Large intestine (tissue), 3 donors: Measurements from ENCODE around the gene DIAPH2. TPM values are rescaled to one million over a fixed set of nuclear protein-coding genes. Genes with fewer than 3 reads are reported as not detected.

Source experiments
- DNase-seq, 2 donors: peaks; one replicate each; pipeline versions ENCODE4 v3.0.0 to v3.0.0-alpha.2; 2013
- H3K27ac ChIP-seq: one replicate; pipeline ENCODE4 v1.5.1; 2013; ENCODE audit warnings: low read length
- H3K27me3 ChIP-seq: 2 replicates; pipeline ENCODE4 v1.6.1; 2013; ENCODE audit warnings: low read length; ENCODE audit not compliant: control insufficient read depth, insufficient read depth
- H3K36me3 ChIP-seq: 2 replicates; pipeline ENCODE4 v1.6.1; 2013; ENCODE audit warnings: low read length; ENCODE audit not compliant: control insufficient read depth, insufficient read depth
- H3K4me1 ChIP-seq: one replicate; pipeline ENCODE4 v1.6.1; 2013; ENCODE audit warnings: low read length; ENCODE audit not compliant: control insufficient read depth, insufficient read depth
- H3K4me3 ChIP-seq: one replicate; pipeline ENCODE4 v1.5.1; 2013; ENCODE audit warnings: low read length
- H3K9me3 ChIP-seq: one replicate; pipeline ENCODE4 v1.6.1; 2013; ENCODE audit warnings: mild to moderate bottlenecking, low read depth, low read length, moderate library complexity; ENCODE audit not compliant: control insufficient read depth
- WGBS: methylation state at CpG from one replicate; pipeline ENCODE4 v1.1.5; 2013; ENCODE audit warnings: low lambda C conversion rate; ENCODE audit not compliant: insufficient coverage; 5-methylcytosine and 5-hydroxymethylcytosine counted together
- polyA plus RNA-seq: library from polyadenylated mRNA; unstranded; fragments of 120-200 nt; gene quantifications from one replicate; pipeline ENCODE4 v1.2.1, GENCODE V29; 2013

The DIAPH2 gene
- polyA plus RNA-seq, 1 donor, result 10.3 TPM

GRCh38 chrX:97066381-97066780 lies 381.7 kb downstream of the DIAPH2 start:
- Histone ChIP-seq H3K27me3 (no peaks in the 10 kb centered on the region), H3K4me1 (no peaks in the 10 kb centered on the region), H3K36me3 (no peaks in the 10 kb centered on the region), H3K9me3 (no peaks in the 10 kb centered on the region), H3K27ac (no peak overlapping the region), H3K4me3 (no peak overlapping the region)
- no CpG with 5 or more reads among the region's 3 CpGs for WGBS
- DNase-seq, result no peak

GRCh38 chrX:97070346-97070745 lies 385.7 kb downstream of the DIAPH2 start:
- no CpG with 5 or more reads among the region's 1 CpG for WGBS
- no peaks in the 10 kb centered on the region for H3K36me3 ChIP-seq
- no peak for DNase-seq
- H3K4me3 ChIP-seq, result no peak overlapping the region
- H3K4me1 ChIP-seq, result no peaks in the 10 kb centered on the region
- no peaks in the 10 kb centered on the region for H3K27me3 ChIP-seq
- no peaks in the 10 kb centered on the region for H3K9me3 ChIP-seq
- H3K27ac ChIP-seq, result no peak overlapping the region

GRCh38 chrX:97074400-97074799 lies 389.8 kb downstream of the DIAPH2 start:
- Histone ChIP-seq H3K27ac (no peak overlapping the region), H3K27me3 (no peaks in the 10 kb centered on the region), H3K9me3 (no peaks in the 10 kb centered on the region), H3K4me1 (no peaks in the 10 kb centered on the region), H3K36me3 (no peaks in the 10 kb centered on the region), H3K4me3 (no peak overlapping the region)
- DNase-seq, result no peak

GRCh38 chrX:97089116-97089515 lies 404.5 kb downstream of the DIAPH2 start:
- Histone ChIP-seq H3K4me1 (no peaks in the 10 kb centered on the region), H3K27ac (no peak overlapping the region), H3K9me3 (no peaks in the 10 kb centered on the region), H3K27me3 (no peaks in the 10 kb centered on the region), H3K4me3 (no peak overlapping the region), H3K36me3 (no peaks in the 10 kb centered on the region)
- no peak for DNase-seq
- WGBS, result no CpG with 5 or more reads among the region's 1 CpG

GRCh38 chrX:97096385-97096784 lies 411.7 kb downstream of the DIAPH2 start:
- no CpG with 5 or more reads among the region's 2 CpGs for WGBS
- H3K4me3 ChIP-seq, result no peak overlapping the region
- H3K27me3 ChIP-seq, result no peaks in the 10 kb centered on the region
- no peaks in the 10 kb centered on the region for H3K4me1 ChIP-seq
- H3K36me3 ChIP-seq, result no peaks in the 10 kb centered on the region
- no peak overlapping the region for H3K27ac ChIP-seq
- H3K9me3 ChIP-seq, result no peaks in the 10 kb centered on the region
- DNase-seq, result no peak

- Histone ChIP-seq H3K36me3 (no peaks in the 10 kb centered on the region), H3K4me1 (no peaks in the 10 kb centered on the region), H3K9me3 (no peaks in the 10 kb centered on the region), H3K27me3 (no peaks in the 10 kb centered on the region), H3K4me3 (no peak overlapping the region), H3K27ac (no peak overlapping the region)
- no peak for DNase-seq
Measured at GRCh38 chrX:97102938-97103337, 418.3 kb downstream of the DIAPH2 start.

- no peak overlapping the region for H3K27ac ChIP-seq
- DNase-seq, result no peak
- H3K9me3 ChIP-seq, result no peaks in the 10 kb centered on the region
- no peaks in the 10 kb centered on the region for H3K27me3 ChIP-seq
- no peaks in the 10 kb centered on the region for H3K36me3 ChIP-seq
- 100% methylated on average over 1 of the region's 1 CpG for WGBS
- no peak overlapping the region for H3K4me3 ChIP-seq
- no peaks in the 10 kb centered on the region for H3K4me1 ChIP-seq
Measured at GRCh38 chrX:97109730-97110129, 425.1 kb downstream of the DIAPH2 start.

- no peaks in the 10 kb centered on the region for H3K4me1 ChIP-seq
- no peak for DNase-seq
- H3K27me3 ChIP-seq, result no peaks in the 10 kb centered on the region
- H3K36me3 ChIP-seq, result no peaks in the 10 kb centered on the region
- no peak overlapping the region for H3K4me3 ChIP-seq
- H3K27ac ChIP-seq, result no peak overlapping the region
- no peaks in the 10 kb centered on the region for H3K9me3 ChIP-seq
Measured at GRCh38 chrX:97117572-97117971, 432.9 kb downstream of the DIAPH2 start.

GRCh38 chrX:97119474-97120109 lies 434.9 kb downstream of the DIAPH2 start:
- Histone ChIP-seq H3K27me3 (no peaks in the 10 kb centered on the region), H3K36me3 (no peaks in the 10 kb centered on the region), H3K27ac (no peak overlapping the region), H3K4me1 (no peaks in the 10 kb centered on the region), H3K4me3 (no peak overlapping the region), H3K9me3 (no peaks in the 10 kb centered on the region)
- DNase-seq, result no peak
- WGBS, result no CpG with 5 or more reads among the region's 12 CpGs

GRCh38 chrX:97123001-97123400 lies 438.4 kb downstream of the DIAPH2 start:
- Histone ChIP-seq H3K36me3 (no peaks in the 10 kb centered on the region), H3K4me3 (no peak overlapping the region), H3K9me3 (no peaks in the 10 kb centered on the region), H3K4me1 (no peaks in the 10 kb centered on the region), H3K27me3 (no peaks in the 10 kb centered on the region), H3K27ac (no peak overlapping the region)
- no peak for DNase-seq
- WGBS, result no CpG with 5 or more reads among the region's 2 CpGs

- Histone ChIP-seq H3K27ac (no peak overlapping the region), H3K4me1 (no peaks in the 10 kb centered on the region), H3K27me3 (no peaks in the 10 kb centered on the region), H3K4me3 (no peak overlapping the region), H3K36me3 (no peaks in the 10 kb centered on the region), H3K9me3 (no peaks in the 10 kb centered on the region)
- WGBS, result no CpG with 5 or more reads among the region's 3 CpGs
- no peak for DNase-seq
Measured at GRCh38 chrX:97126020-97126419, 441.4 kb downstream of the DIAPH2 start.
